ENCODE data around the gene COL13A1.

GRCh38 chr10:69897999-69898398 lies 96.3 kb downstream of the COL13A1 start:
- TF ChIP-seq POLR2A (IDR thresholded peaks at IDR 0.05) (no peak), CTCF (IDR thresholded peaks at IDR 0.05) (no peak)
